OCI-LY3 (cell line): ENCODE data around the gene WDFY4.

Experiments used
- H2AFZ ChIP-seq: fragments of 200-600, 300-600 bp; shearing (Covaris generic); 2 replicates; pipeline ENCODE4 v1.6.0; 2014; ENCODE audit warnings: antibody characterized with exemption, low read depth, low read length
- H3K27ac ChIP-seq: fragments of 200-600, 300-600 bp; sonication (generic); 2 replicates; pipeline ENCODE4 v1.5.1; 2014; ENCODE audit warnings: mild to moderate bottlenecking, low read length, moderate library complexity, mixed read lengths
- H3K27me3 ChIP-seq: fragments of 200-600, 300-600 bp; sonication (generic); 2 replicates; pipeline ENCODE4 v1.6.1; 2014; ENCODE audit warnings: low read depth, low read length, mixed read lengths
- H3K36me3 ChIP-seq: fragments of 200-600, 300-600 bp; sonication (generic); replicated peaks from 2 replicates; pipeline ENCODE3; 2014; ENCODE audit warnings: low read depth, low read length, mixed read lengths
- H3K4me1 ChIP-seq: fragments of 300-600, 200-600 bp; sonication (generic); 2 replicates; pipeline ENCODE4 v1.6.1; 2014; ENCODE audit warnings: low read length, mixed read lengths
- H3K4me2 ChIP-seq: fragments of 200-600, 300-600 bp; sonication (generic); 2 replicates; pipeline ENCODE4 v1.6.1; 2014; ENCODE audit warnings: low read length, mixed read lengths
- H3K4me3 ChIP-seq: fragments of 300-600, 200-600 bp; sonication (generic); 2 replicates; pipeline ENCODE4 v1.5.1; 2014; ENCODE audit warnings: antibody characterized with exemption, mild to moderate bottlenecking, low read length, moderate library complexity
- H3K79me2 ChIP-seq: fragments of 300-600, 200-600 bp; shearing (Covaris generic); 2 replicates; pipeline ENCODE4 v1.6.1; 2014; ENCODE audit warnings: mild to moderate bottlenecking, low read length, mixed read lengths
- H3K9ac ChIP-seq: fragments of 300-600, 200-600 bp; shearing (Covaris generic); 2 replicates; pipeline ENCODE4 v1.6.0; 2014; ENCODE audit warnings: mild to moderate bottlenecking, low read length, moderate library complexity
- H3K9me3 ChIP-seq: fragments of 200-600, 300-600 bp; shearing (Covaris generic); 2 replicates; pipeline ENCODE4 v1.6.1; 2014; ENCODE audit warnings: low read length, mixed read lengths; ENCODE audit not compliant: insufficient read depth
- H4K20me1 ChIP-seq: fragments of 200-600, 300-600 bp; sonication (generic); 2 replicates; pipeline ENCODE4 v1.6.1; 2016; ENCODE audit warnings: low read length, mixed read lengths; ENCODE audit not compliant: insufficient read depth
- EZH2phosphoT487 ChIP-seq: fragments of 200-600 bp; shearing (Covaris generic); IDR thresholded peaks from 2 replicates; pipeline ENCODE4 v1.6.1; 2018; ENCODE audit warnings: antibody characterized with exemption, mixed run types, low read depth
- TF ChIP-seq, protein P1 (sequence below): fragments of 200-600, 300-600 bp; sonication (generic); IDR thresholded peaks from 2 replicates; pipeline ENCODE4 v1.5.1; 2014; ENCODE audit warnings: antibody characterized with exemption, low read length, low read depth

WDFY4 gene

DNA sequence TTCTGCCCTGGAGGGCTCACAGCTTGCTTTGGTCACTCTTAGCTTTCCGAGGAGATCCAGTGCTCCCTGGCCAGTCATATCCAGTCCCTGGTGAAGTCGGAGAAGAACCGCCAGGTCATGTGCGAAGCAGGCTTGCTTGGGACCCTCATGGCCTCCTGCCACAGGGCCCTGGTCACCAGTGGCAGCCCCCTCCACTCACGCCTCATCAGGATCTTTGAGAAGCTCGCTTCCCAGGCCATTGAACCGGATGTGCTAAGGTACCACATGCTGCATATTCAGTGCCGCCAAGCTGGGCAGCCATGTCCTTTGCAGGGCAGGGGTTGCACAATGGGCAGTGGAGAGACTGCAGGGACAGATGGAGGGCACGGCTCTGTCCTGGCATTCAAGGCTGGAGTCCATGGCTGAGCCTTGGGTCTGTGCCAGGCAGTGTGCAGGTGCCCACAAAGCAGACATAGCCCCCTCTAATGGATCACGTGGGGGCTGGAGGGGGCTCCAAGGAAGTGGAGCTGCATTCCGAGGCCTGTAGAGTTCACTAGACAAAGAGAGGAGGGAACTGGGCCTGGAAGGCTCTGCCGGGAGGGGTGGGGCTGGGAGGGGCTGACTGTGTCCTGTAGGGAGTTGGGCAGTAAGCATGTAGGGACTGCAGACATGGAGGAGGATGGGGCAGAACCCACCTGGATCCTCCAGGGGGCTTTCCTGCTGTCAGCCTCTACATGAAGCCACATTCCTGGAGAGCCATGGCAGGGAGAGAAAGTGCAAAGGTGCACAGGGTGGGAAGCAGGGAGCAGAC is 89.9 kb downstream of the WDFY4 start:
- no peak overlapping the region for H3K27ac ChIP-seq
- no peaks in the 10 kb centered on the region for H3K4me1 ChIP-seq
- no peak overlapping the region for H3K9ac ChIP-seq
- H3K36me3 ChIP-seq: peaks cover 45% of the 10 kb centered on the region
- H3K79me2 ChIP-seq: peaks cover 20% of the 10 kb centered on the region
- 0 out of 2 replicates have a peak, but pooled peaks cover 19% of the 10 kb centered on the region for H4K20me1 ChIP-seq
- no peaks in the 10 kb centered on the region for H3K27me3 ChIP-seq
- H3K4me3 ChIP-seq: no peak overlapping the region
- no peak overlapping the region for H2AFZ ChIP-seq
- no peak for TF ChIP-seq EZH2phosphoT487
- TF ChIP-seq, protein P1, sequence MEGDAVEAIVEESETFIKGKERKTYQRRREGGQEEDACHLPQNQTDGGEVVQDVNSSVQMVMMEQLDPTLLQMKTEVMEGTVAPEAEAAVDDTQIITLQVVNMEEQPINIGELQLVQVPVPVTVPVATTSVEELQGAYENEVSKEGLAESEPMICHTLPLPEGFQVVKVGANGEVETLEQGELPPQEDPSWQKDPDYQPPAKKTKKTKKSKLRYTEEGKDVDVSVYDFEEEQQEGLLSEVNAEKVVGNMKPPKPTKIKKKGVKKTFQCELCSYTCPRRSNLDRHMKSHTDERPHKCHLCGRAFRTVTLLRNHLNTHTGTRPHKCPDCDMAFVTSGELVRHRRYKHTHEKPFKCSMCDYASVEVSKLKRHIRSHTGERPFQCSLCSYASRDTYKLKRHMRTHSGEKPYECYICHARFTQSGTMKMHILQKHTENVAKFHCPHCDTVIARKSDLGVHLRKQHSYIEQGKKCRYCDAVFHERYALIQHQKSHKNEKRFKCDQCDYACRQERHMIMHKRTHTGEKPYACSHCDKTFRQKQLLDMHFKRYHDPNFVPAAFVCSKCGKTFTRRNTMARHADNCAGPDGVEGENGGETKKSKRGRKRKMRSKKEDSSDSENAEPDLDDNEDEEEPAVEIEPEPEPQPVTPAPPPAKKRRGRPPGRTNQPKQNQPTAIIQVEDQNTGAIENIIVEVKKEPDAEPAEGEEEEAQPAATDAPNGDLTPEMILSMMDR: no peak
- H3K4me2 ChIP-seq: no peak overlapping the region
- H3K9me3 ChIP-seq: no peaks in the 10 kb centered on the region

DNA sequence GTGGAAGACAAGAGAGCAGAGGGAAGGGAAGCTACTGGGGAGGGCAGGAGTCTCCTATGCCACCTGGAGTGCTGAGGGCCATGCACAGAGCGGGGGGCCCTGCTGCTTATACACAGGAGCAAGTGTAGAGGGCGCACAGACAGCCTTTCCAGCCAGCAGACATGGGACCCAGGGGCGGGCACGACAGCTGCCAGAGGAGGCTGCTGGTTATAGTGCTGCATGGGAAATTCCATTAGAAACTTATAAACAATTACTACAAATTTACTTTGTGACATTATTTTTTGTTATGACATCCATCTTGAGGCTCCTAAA is 90.5 kb downstream of the WDFY4 start:
- TF ChIP-seq, protein P1: no peak
- no peak for TF ChIP-seq EZH2phosphoT487
- peaks cover 45% of the 10 kb centered on the region for H3K36me3 ChIP-seq
- no peaks in the 10 kb centered on the region for H3K27me3 ChIP-seq
- no peak overlapping the region for H3K4me3 ChIP-seq
- no peak overlapping the region for H2AFZ ChIP-seq
- no peak overlapping the region for H3K27ac ChIP-seq
- H3K9me3 ChIP-seq: no peaks in the 10 kb centered on the region
- peaks cover 17% of the 10 kb centered on the region for H3K79me2 ChIP-seq
- 0 out of 2 replicates have a peak, but pooled peaks cover 19% of the 10 kb centered on the region for H4K20me1 ChIP-seq
- no peak overlapping the region for H3K9ac ChIP-seq
- H3K4me1 ChIP-seq: no peaks in the 10 kb centered on the region
- H3K4me2 ChIP-seq: no peak overlapping the region

DNA sequence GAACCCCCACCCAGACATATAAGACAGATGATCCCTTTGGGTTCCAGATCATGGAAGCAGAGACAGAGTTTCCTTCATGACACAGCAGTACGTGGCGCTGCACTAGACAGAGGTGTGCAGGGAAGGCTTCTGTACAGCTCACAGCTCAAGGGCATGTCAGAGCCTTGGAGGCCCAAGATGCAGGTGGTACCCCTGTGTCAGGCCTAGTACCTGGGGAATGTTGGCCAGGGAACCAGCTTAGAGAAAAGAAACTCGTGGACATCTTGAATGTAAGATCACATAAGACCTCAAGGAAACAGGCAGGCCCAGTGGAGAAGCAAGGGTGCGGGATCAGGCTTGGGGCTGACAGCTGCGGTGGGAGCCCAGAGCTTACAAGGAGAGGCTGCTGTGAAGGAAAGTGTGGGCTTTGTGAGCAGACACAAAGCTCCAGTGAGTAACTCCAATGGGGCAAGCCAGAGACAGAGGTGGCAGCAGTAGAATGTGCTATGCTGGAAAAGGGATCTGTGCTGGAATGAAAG is 91.4 kb downstream of the WDFY4 start:
- Histone ChIP-seq H3K27me3 (no peaks in the 10 kb centered on the region), H4K20me1 (0 out of 2 replicates have a peak, but pooled peaks cover 12% of the 10 kb centered on the region), H3K4me2 (no peak overlapping the region), H3K27ac (no peak overlapping the region), H3K4me3 (no peak overlapping the region), H3K4me1 (no peaks in the 10 kb centered on the region), H2AFZ (no peak overlapping the region), H3K9me3 (no peaks in the 10 kb centered on the region), H3K36me3 (peaks cover 49% of the 10 kb centered on the region), H3K79me2 (peaks cover 12% of the 10 kb centered on the region; the same call in 1 of the 2 replicates), H3K9ac (no peak overlapping the region)
- no peak for TF ChIP-seq EZH2phosphoT487
- TF ChIP-seq, protein P1: no peak

GRCh38 chr10:48776528-48776927 is 91.9 kb downstream of the WDFY4 start:
- H3K36me3 ChIP-seq: peaks cover 45% of the 10 kb centered on the region
- H4K20me1 ChIP-seq: 0 out of 2 replicates have a peak, but pooled peaks cover 8% of the 10 kb centered on the region
- H3K4me3 ChIP-seq: no peak overlapping the region
- no peak overlapping the region for H3K27ac ChIP-seq
- TF ChIP-seq, protein P1: no peak
- no peak overlapping the region for H3K9ac ChIP-seq
- H3K4me2 ChIP-seq: no peak overlapping the region
- H3K79me2 ChIP-seq: peaks cover 7% of the 10 kb centered on the region; the same call in 1 of the 2 replicates
- no peak overlapping the region for H2AFZ ChIP-seq
- no peaks in the 10 kb centered on the region for H3K4me1 ChIP-seq
- H3K27me3 ChIP-seq: no peaks in the 10 kb centered on the region
- no peaks in the 10 kb centered on the region for H3K9me3 ChIP-seq
